Measurements from ENCODE around the gene EML4.
A peak's percentile ranks its signal among the peaks of the same experiment; 100 is the strongest.

EML4 gene

DNA sequence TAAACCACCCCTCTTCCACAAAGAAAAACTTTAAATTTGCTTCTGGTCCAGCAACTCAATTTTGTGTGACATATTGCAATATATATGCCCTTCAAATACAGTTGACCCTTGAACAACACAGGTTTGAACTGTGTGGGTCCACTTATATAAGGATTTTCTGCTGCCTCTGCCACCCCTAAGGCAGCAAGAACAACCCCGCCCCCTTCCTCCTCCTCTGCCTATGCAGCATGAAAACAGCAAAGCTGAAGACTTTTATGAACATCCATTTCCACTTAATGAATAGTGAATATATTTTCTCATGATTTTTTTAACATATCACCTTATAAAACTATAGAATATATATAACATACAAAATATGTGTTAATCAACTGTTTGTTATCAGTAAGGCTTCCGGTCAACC is 58.3 kb downstream of the EML4 start:
- TF ChIP-seq, protein P1, sequence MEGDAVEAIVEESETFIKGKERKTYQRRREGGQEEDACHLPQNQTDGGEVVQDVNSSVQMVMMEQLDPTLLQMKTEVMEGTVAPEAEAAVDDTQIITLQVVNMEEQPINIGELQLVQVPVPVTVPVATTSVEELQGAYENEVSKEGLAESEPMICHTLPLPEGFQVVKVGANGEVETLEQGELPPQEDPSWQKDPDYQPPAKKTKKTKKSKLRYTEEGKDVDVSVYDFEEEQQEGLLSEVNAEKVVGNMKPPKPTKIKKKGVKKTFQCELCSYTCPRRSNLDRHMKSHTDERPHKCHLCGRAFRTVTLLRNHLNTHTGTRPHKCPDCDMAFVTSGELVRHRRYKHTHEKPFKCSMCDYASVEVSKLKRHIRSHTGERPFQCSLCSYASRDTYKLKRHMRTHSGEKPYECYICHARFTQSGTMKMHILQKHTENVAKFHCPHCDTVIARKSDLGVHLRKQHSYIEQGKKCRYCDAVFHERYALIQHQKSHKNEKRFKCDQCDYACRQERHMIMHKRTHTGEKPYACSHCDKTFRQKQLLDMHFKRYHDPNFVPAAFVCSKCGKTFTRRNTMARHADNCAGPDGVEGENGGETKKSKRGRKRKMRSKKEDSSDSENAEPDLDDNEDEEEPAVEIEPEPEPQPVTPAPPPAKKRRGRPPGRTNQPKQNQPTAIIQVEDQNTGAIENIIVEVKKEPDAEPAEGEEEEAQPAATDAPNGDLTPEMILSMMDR (IDR thresholded peaks at IDR 0.05), result no peak

DNA sequence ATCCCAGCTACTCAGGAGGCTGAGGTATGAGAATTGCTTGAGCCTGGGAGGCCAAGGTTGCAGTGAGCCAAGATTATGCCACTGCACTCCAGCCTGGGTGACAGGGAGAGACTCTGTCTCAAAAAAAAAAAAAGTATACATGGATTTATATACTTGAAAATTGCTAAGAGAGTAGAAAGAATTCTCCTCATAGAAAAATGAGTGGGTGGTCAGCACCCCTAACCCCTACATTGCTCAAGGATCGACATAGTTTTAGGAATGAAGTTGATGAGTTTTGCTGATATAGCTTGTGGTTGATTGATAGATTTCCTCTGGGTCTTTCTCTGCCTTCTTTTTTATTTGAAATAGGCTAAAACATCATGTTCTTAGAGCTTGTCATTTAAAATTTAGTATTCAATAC is 58.9 kb downstream of the EML4 start:
- TF ChIP-seq, protein P1 (IDR thresholded peaks at IDR 0.05), result no peak

DNA sequence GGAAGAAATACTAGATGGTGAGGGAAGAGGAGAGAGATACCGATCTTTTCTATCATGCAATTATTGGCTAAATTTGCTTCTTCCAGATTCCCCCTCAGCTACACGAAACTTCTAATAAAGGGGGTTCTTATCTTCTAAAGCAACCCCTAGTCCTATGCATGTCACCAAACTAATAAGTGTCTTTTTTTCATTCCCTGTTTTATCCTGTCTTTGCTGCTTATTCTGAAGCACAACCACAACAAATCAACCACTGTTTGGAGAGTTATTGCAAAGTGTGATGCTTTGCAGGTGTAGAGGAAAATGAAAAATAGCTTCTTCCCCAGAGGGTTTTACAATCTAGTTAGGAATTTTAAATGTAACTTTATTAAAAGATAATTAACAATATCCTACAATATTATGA is 60.8 kb downstream of the EML4 start:
- TF ChIP-seq, protein P1 (IDR thresholded peaks at IDR 0.05), result no peak

DNA sequence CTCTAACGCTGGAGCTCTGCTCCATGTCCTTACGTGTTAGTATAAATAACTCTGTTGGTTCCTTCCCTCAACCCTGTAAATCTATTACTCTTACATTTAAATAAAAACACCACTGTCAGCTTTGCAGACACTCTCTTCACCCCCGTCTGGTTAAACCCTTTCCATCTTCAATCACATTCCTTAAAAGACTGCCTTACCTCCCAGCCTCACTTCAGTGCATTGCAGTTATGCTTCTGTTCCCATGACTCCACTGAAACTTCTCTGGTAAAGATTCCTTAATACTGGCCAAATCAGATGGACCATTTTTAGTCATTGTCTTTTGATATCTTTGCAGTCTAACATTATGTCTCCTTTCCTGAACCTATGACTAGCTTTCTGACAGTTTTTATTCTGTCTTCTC is 61.7 kb downstream of the EML4 start:
- TF ChIP-seq, protein P1 (IDR thresholded peaks at IDR 0.05), result no peak

DNA sequence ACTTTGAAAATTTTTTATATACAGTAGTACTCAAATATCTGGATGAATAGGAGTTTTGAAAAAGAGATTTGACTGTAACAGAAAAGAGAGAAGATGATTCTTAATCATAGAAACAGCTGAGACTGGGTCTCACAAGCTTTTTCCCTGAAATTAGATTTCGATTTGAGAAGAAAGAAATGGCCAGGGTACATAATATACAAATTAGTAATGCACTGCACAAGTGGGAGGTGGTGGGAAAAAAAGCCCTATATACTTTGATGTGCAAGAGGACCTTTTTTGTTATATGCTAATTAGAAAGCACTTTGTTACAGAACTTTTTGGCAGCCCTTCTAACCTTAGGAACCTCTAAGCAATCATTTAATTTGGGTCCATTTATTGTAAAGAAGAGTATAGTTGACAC is 62.9 kb downstream of the EML4 start:
- TF ChIP-seq, protein P1 (IDR thresholded peaks at IDR 0.05), result no peak

DNA sequence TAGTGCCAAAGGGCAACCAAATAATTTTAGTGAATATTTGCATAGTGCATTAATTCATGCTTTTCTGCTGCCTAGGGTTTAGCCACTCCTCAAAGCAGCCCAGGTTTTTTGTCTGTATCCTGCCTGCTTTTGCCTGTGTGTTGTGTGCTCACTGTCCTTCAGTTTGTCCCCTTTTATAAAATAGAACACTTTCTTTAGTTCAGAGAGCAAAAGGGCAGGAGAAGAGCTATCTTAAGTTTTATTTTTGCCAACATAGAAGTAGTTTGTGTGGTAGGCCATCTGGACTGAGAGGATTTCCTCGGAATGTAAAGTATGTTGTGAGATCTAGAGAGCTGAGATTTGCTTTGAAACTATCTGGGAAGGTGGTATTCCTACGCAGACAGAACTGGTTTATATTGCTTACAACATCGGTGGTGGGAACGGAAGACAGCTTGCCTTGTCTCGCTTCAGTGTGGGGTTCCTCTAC is 64.9 kb downstream of the EML4 start:
- TF ChIP-seq, protein P1 (IDR thresholded peaks at IDR 0.05), result no peak

DNA sequence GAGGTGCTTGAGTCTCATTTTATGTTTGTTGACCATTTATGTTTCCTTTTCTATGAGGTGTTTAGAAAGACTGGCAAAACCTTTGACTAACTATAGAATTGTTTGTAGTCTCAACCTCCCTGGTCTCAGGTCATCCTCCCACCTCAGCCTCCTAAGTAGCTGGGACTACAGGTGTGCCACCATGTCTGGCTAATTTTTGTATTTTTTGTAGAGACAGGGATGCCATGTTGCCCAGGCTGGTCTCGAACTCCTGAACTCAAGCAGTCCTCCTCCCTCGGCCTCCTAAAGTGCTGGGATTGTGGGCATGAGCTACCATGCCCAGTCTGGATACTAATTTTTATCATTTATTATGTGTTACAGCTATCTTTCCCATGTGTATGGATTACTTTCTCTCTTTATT is 67.8 kb downstream of the EML4 start:
- TF ChIP-seq, protein P1 (IDR thresholded peaks at IDR 0.05), result no peak

DNA sequence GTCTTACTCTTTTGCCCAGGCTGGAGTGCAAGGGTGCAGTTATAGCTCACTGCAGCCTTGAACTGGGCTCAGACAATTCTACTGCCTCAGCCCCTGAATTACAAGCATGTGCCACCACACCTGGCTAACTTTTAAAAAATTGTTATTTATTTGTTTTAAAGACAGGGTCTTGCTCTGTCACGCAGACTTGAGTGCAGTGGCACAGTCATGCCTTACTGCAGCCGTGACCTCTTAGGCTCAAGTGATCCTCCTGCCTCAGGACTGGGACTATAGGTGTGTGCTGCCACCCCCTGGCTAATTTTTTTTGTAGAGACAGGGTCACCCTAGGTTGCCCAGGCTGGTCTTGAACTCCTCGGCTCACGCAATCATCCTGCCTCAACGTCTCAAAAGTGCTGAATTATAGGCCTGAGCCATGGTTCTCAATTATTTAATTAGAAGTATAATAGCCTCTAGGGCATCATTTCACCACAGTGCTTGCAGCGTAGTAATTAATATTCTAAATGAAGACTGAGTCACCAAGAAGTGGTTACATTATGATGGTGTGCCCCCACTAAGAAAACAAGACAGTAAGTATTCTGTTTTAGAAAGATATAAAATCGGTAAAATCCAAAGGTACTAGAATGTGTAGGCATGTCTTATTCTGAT is 69.6 kb downstream of the EML4 start:
- TF ChIP-seq, protein P1 (IDR thresholded peaks at IDR 0.05), result peak; percentile 23; the same call in 1 of the 2 replicates
